Loucy (cell line): ENCODE results near the gene CSN2.
"Not testable (repeated sequence)": the region's sequence is repeated elsewhere in the genome, so short reads cannot be mapped to it uniquely, and the experiment has no call there.

Experiments used
- H2AFZ ChIP-seq: fragments of 200-600 bp; sonication (generic); 2 replicates; pipeline ENCODE4 v1.6.0; 2016; ENCODE audit warnings: antibody characterized with exemption, mild to moderate bottlenecking, low read length, moderate library complexity
- H3F3A ChIP-seq: fragments of 200-600 bp; 2 replicates; pipeline ENCODE4 v1.6.0; 2016; ENCODE audit warnings: antibody characterized with exemption, low read depth, mild to moderate bottlenecking
- H3K27me3 ChIP-seq: fragments of 200-600 bp; sonication (generic); 2 replicates; pipeline ENCODE4 v1.6.1; 2014; ENCODE audit warnings: low read length, mild to moderate bottlenecking; ENCODE audit not compliant: insufficient read depth, poor library complexity, severe bottlenecking
- H3K36me3 ChIP-seq: fragments of 200-600 bp; sonication (generic); 2 replicates; pipeline ENCODE4 v1.6.1; 2016; ENCODE audit warnings: low read length; ENCODE audit not compliant: insufficient read depth
- H3K4me1 ChIP-seq: fragments of 200-600 bp; sonication (generic); 2 replicates; pipeline ENCODE4 v1.5.1; 2014; ENCODE audit warnings: low read length, mild to moderate bottlenecking; ENCODE audit not compliant: insufficient read depth, poor library complexity, severe bottlenecking
- H3K4me2 ChIP-seq: fragments of 200-600 bp; sonication (generic); 2 replicates; pipeline ENCODE4 v1.6.0; 2014; ENCODE audit warnings: antibody characterized with exemption, low read length, low read depth, mild to moderate bottlenecking; ENCODE audit not compliant: poor library complexity, severe bottlenecking
- H3K4me3 ChIP-seq: fragments of 200-600 bp; sonication (generic); 2 replicates; pipeline ENCODE4 v1.5.1; 2014; ENCODE audit warnings: low read length, mild to moderate bottlenecking, mixed read lengths; ENCODE audit not compliant: poor library complexity, severe bottlenecking
- H3K79me2 ChIP-seq: fragments of 200-600 bp; sonication (generic); 2 replicates; pipeline ENCODE4 v1.6.1; 2014; ENCODE audit warnings: low read length; ENCODE audit not compliant: insufficient read depth
- H3K9ac ChIP-seq: fragments of 200-600 bp; sonication (generic); 2 replicates; pipeline ENCODE4 v1.6.0; 2014; ENCODE audit warnings: mild to moderate bottlenecking, low read depth, low read length, moderate library complexity; ENCODE audit not compliant: poor library complexity, severe bottlenecking
- H3K9me2 ChIP-seq: fragments of 200-600 bp; sonication (generic); replicated peaks from 2 replicates; pipeline ENCODE4 v1.6.1; 2016; ENCODE audit warnings: low read depth, low read length, mixed read lengths
- H3K9me3 ChIP-seq: fragments of 200-600 bp; sonication (generic); 2 replicates; pipeline ENCODE4 v1.6.1; 2014; ENCODE audit warnings: mild to moderate bottlenecking, antibody characterized with exemption, low read length, low read depth; ENCODE audit not compliant: insufficient read depth
- H4K20me1 ChIP-seq: fragments of 200-600 bp; sonication (generic); 2 replicates; pipeline ENCODE4 v1.6.0; 2014; ENCODE audit warnings: antibody characterized with exemption, low read length, mild to moderate bottlenecking; ENCODE audit not compliant: insufficient read depth, poor library complexity, severe bottlenecking
- EZH2phosphoT487 ChIP-seq: fragments of 200-600 bp; IDR thresholded peaks from 2 replicates; pipeline ENCODE4 v1.6.1; 2018; ENCODE audit warnings: antibody characterized with exemption, mild to moderate bottlenecking, moderate library complexity, borderline replicate concordance
- TF ChIP-seq, protein P1 (sequence below): fragments of 200-600 bp; sonication (generic); conservative IDR thresholded peaks from 2 replicates; pipeline ENCODE4 v1.5.1; 2014; ENCODE audit warnings: mild to moderate bottlenecking, antibody characterized with exemption, low read length

The CSN2 gene

GRCh38 chr4:69936566-69936965 lies 29.0 kb downstream of the CSN2 start:
- Histone ChIP-seq H3K4me3 (no peak overlapping the region), H3K27me3 (no peaks in the 10 kb centered on the region), H2AFZ (no peak overlapping the region), H3K9ac (no peak overlapping the region), H3K4me2 (no peak overlapping the region), H3K79me2 (no peaks in the 10 kb centered on the region), H4K20me1 (no peaks in the 10 kb centered on the region), H3K4me1 (no peaks in the 10 kb centered on the region), H3F3A (no peaks in the 10 kb centered on the region), H3K9me3 (no peaks in the 10 kb centered on the region), H3K36me3 (no peaks in the 10 kb centered on the region), H3K9me2 (no peaks in the 10 kb centered on the region)
- TF ChIP-seq, protein P1, sequence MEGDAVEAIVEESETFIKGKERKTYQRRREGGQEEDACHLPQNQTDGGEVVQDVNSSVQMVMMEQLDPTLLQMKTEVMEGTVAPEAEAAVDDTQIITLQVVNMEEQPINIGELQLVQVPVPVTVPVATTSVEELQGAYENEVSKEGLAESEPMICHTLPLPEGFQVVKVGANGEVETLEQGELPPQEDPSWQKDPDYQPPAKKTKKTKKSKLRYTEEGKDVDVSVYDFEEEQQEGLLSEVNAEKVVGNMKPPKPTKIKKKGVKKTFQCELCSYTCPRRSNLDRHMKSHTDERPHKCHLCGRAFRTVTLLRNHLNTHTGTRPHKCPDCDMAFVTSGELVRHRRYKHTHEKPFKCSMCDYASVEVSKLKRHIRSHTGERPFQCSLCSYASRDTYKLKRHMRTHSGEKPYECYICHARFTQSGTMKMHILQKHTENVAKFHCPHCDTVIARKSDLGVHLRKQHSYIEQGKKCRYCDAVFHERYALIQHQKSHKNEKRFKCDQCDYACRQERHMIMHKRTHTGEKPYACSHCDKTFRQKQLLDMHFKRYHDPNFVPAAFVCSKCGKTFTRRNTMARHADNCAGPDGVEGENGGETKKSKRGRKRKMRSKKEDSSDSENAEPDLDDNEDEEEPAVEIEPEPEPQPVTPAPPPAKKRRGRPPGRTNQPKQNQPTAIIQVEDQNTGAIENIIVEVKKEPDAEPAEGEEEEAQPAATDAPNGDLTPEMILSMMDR, result no peak
- TF ChIP-seq EZH2phosphoT487, result no peak

GRCh38 chr4:69934150-69934549 lies 31.4 kb downstream of the CSN2 start:
- no peak overlapping the region for H3K9ac ChIP-seq
- TF ChIP-seq, protein P1, result no peak
- no peak for TF ChIP-seq EZH2phosphoT487

GRCh38 chr4:69930768-69931167 lies 34.8 kb downstream of the CSN2 start, which contains the start of gene CSN1S1:
Gene CSN1S1 (plus strand): TSS chr4:69931068. CDS start chr4:69932556, 1,488 bp downstream.
- no peaks in the 10 kb centered on the region for H3K4me1 ChIP-seq
- H3K9me3 ChIP-seq, result no peaks in the 10 kb centered on the region
- no peaks in the 10 kb centered on the region for H3K9me2 ChIP-seq
- H3K27me3 ChIP-seq, result no peaks in the 10 kb centered on the region
- H3F3A ChIP-seq, result no peaks in the 10 kb centered on the region
- no peaks in the 10 kb centered on the region for H4K20me1 ChIP-seq
- H3K79me2 ChIP-seq, result no peaks in the 10 kb centered on the region
- no peak within 1 kb of the TSS for H3K4me3 ChIP-seq
- H3K4me2 ChIP-seq, result no peak within 1 kb of the TSS
- H3K9ac ChIP-seq, result no peak within 1 kb of the TSS
- TF ChIP-seq, protein P1, result no peak
- no peak for TF ChIP-seq EZH2phosphoT487
- H3K36me3 ChIP-seq, result no peaks in the 10 kb centered on the region
- no peak within 1 kb of the TSS for H2AFZ ChIP-seq

More at GRCh38 chr4:69934150-69934549, 31.4 kb downstream of the CSN2 start:
- H3F3A ChIP-seq, result no peaks in the 10 kb centered on the region
- no peaks in the 10 kb centered on the region for H3K9me3 ChIP-seq
- no peak overlapping the region for H3K4me3 ChIP-seq
- no peaks in the 10 kb centered on the region for H3K9me2 ChIP-seq
- no peak overlapping the region for H3K4me2 ChIP-seq
- H2AFZ ChIP-seq, result no peak overlapping the region
- H3K27me3 ChIP-seq, result no peaks in the 10 kb centered on the region
- H3K79me2 ChIP-seq, result no peaks in the 10 kb centered on the region
- no peaks in the 10 kb centered on the region for H3K4me1 ChIP-seq
- H3K36me3 ChIP-seq, result no peaks in the 10 kb centered on the region
- no peaks in the 10 kb centered on the region for H4K20me1 ChIP-seq

- not testable (repeated sequence) for H3K4me2 ChIP-seq, H3K79me2 ChIP-seq, H3K9me3 ChIP-seq, H3K9ac ChIP-seq, H3K9me2 ChIP-seq, H3K4me3 ChIP-seq, H3F3A ChIP-seq, H2AFZ ChIP-seq, H4K20me1 ChIP-seq, H3K36me3 ChIP-seq, H3K4me1 ChIP-seq, H3K27me3 ChIP-seq
These were observed 41.6 kb downstream of the CSN2 start for GRCh38 chr4:69923782-69924410.
